Measurements from ENCODE around the gene PEX7. TPM values are rescaled to one million over a fixed set of nuclear protein-coding genes. Genes with fewer than 3 reads are reported as not detected.
"Not testable (repeated sequence)": the region's sequence is repeated elsewhere in the genome, so short reads cannot be mapped to it uniquely, and the experiment has no call there.

PEX7 gene
- total RNA-seq, 4 donors from 2014 or later = 3.4 to 11.0 (median 7.0) TPM; not detected in 1

- intact Hi-C loops (cut with DNase I; ENCODE audit: low total_unique reads) (no loop called here), in situ Hi-C loops (cut with MboI; ENCODE audit: low pct_ligation_motif_present in 1 of 4, low pct_unique_long_range_greater_than_20kb in 1 of 4, low sequenced_read_pairs in 3 of 4) (no loop called here)
- Histone ChIP-seq H3K9me3 (no peaks in the 10 kb centered on the region), H3K27ac (no peak overlapping the region), H3K4me1 (no peaks in the 10 kb centered on the region), H3K27me3 (no peaks in the 10 kb centered on the region), H3K4me3 (no peak overlapping the region), H3K36me3 (no peaks in the 10 kb centered on the region)
- no peak for DNase-seq
- TF ChIP-seq EP300 (IDR thresholded peaks at IDR 0.05; ENCODE audit: low read depth) (no peak), POLR2A (IDR thresholded peaks at IDR 0.05) (no peak), CTCF (IDR thresholded peaks at IDR 0.05) (no peak), POLR2AphosphoS5 (IDR thresholded peaks at IDR 0.05) (no peak)
- WGBS, 2 donors (ENCODE audit: low coverage in 1 of 2) = 88% methylated on average over 2 of the region's 2 CpGs; no CpG with 5 or more reads in 1 of the 2 donors
Measured at GRCh38 chr6:136812174-136812573, 10.2 kb upstream of the PEX7 start.

- DNase-seq; H3K9me3 ChIP-seq; H3K4me3 ChIP-seq; H3K27me3 ChIP-seq; intact Hi-C loops (cut with DNase I; ENCODE audit: low total_unique reads); in situ Hi-C loops (cut with MboI; ENCODE audit: low pct_ligation_motif_present in 1 of 4, low pct_unique_long_range_greater_than_20kb in 1 of 4, low sequenced_read_pairs in 3 of 4); H3K27ac ChIP-seq; H3K4me1 ChIP-seq; H3K36me3 ChIP-seq: not testable (repeated sequence)
- WGBS, 2 donors (ENCODE audit: low coverage in 1 of 2) = 79% methylated on average over 1 of the region's 1 CpG; no CpG with 5 or more reads in 1 of the 2 donors
Measured at GRCh38 chr6:136815608-136816007, 6.8 kb upstream of the PEX7 start.

- intact Hi-C loops (cut with DNase I; ENCODE audit: low total_unique reads) = no loop called here
- TF ChIP-seq POLR2A (IDR thresholded peaks at IDR 0.05) (no peak), POLR2AphosphoS5 (IDR thresholded peaks at IDR 0.05) (no peak), EP300 (IDR thresholded peaks at IDR 0.05; ENCODE audit: low read depth) (no peak), CTCF (IDR thresholded peaks at IDR 0.05) (no peak)
- Histone ChIP-seq H3K27me3 (no peaks in the 10 kb centered on the region), H3K36me3 (no peaks in the 10 kb centered on the region), H3K27ac (no peak overlapping the region), H3K4me3 (no peak overlapping the region), H3K4me1 (peaks cover 0 to 2% (median under 1%) of the 10 kb centered on the region in 4 donors), H3K9me3 (no peaks in the 10 kb centered on the region)
- 70 to 74% methylated on average over 2 of the region's 2 CpGs for WGBS, 2 donors (ENCODE audit: low coverage in 1 of 2)
- in situ Hi-C loops (cut with MboI; ENCODE audit: low pct_ligation_motif_present in 1 of 4, low pct_unique_long_range_greater_than_20kb in 1 of 4, low sequenced_read_pairs in 3 of 4) = no loop called here
- no peak for DNase-seq
Measured at GRCh38 chr6:136816656-136817055, 5.7 kb upstream of the PEX7 start.

GRCh38 chr6:136820561-136820960 lies 1.8 kb upstream of the PEX7 start:
- Histone ChIP-seq H3K4me3 (no peak overlapping the region), H3K4me1 (peaks cover 0 to 11% (median 4%) of the 10 kb centered on the region in 4 donors), H3K9me3 (no peaks in the 10 kb centered on the region), H3K36me3 (no peaks in the 10 kb centered on the region), H3K27me3 (no peaks in the 10 kb centered on the region), H3K27ac (no peak overlapping the region)
- intact Hi-C loops (cut with DNase I; ENCODE audit: low total_unique reads) (no loop called here), in situ Hi-C loops (cut with MboI; ENCODE audit: low pct_ligation_motif_present in 1 of 4, low pct_unique_long_range_greater_than_20kb in 1 of 4, low sequenced_read_pairs in 3 of 4) (no loop called here)
- no peak for DNase-seq
- 63 to 76% methylated on average over 2 of the region's 2 CpGs for WGBS, 2 donors (ENCODE audit: low coverage in 1 of 2)
- TF ChIP-seq EP300 (IDR thresholded peaks at IDR 0.05; ENCODE audit: low read depth) (no peak), POLR2AphosphoS5 (IDR thresholded peaks at IDR 0.05) (no peak), CTCF (IDR thresholded peaks at IDR 0.05) (no peak), POLR2A (IDR thresholded peaks at IDR 0.05) (no peak)

GRCh38 chr6:136822046-136822375 lies 381 bp upstream of the PEX7 start:
- DNase-seq = no peak
- peak overlapping the region; percentile 43 to 83 (median 78) for H3K4me3 ChIP-seq
- intact Hi-C loops (cut with DNase I; ENCODE audit: low total_unique reads) = no loop called here

More at GRCh38 chr6:136822046-136822375, 381 bp upstream of the PEX7 start:
- H3K27me3 ChIP-seq = no peaks in the 10 kb centered on the region
- peaks cover 0 to 11% (median 4%) of the 10 kb centered on the region in 4 donors for H3K4me1 ChIP-seq
- 0 to 1% methylated on average over 10 to 11 of the region's 11 CpGs for WGBS, 2 donors (ENCODE audit: low coverage in 1 of 2)
- H3K36me3 ChIP-seq = peaks cover 0 to 5% (median 2%) of the 10 kb centered on the region in 4 donors
- no peaks in the 10 kb centered on the region for H3K9me3 ChIP-seq
- H3K27ac ChIP-seq = peak overlapping the region; percentile 90 to 95 (median 94)
- TF ChIP-seq CTCF (IDR thresholded peaks at IDR 0.05) (no peak), POLR2AphosphoS5 (IDR thresholded peaks at IDR 0.05) (no peak), EP300 (IDR thresholded peaks at IDR 0.05; ENCODE audit: low read depth) (no peak), POLR2A (IDR thresholded peaks at IDR 0.05) (no peak)
- in situ Hi-C loops (cut with MboI; ENCODE audit: low pct_ligation_motif_present in 1 of 4, low pct_unique_long_range_greater_than_20kb in 1 of 4, low sequenced_read_pairs in 3 of 4) = no loop called here

Measured in transverse colon (tissue), 4 donors.